ENCODE results near the gene LILRB2. TPM values are rescaled to one million over a fixed set of nuclear protein-coding genes. Genes with fewer than 3 reads are reported as not detected.

LILRB2 gene
- total and polyA plus RNA-seq, 3 experiments from 2014 or later, result 0.24 to 0.42 TPM; not detected in 1

GRCh38 chr19:54319892-54320670 is 39.2 kb upstream of the LILRB2 start:
- H3K9me3 ChIP-seq (ENCODE audit: low read length), result no peaks in the 10 kb centered on the region
- H3K27ac Mint-ChIP-seq, result no peak overlapping the region
- DNase-seq, result no peak
- H3K27me3 Mint-ChIP-seq, result peaks cover 15 to 37% of the 10 kb centered on the region in 2 donors
- H3K9me3 Mint-ChIP-seq, result no peaks in the 10 kb centered on the region
- H3K4me1 Mint-ChIP-seq, result peaks cover 0 to 2% (median 1%) of the 10 kb centered on the region in 3 donors
- POLR2A ChIA-PET, result no interaction called here
- H3K4me3 Mint-ChIP-seq, result no peak overlapping the region
- H3K27ac ChIP-seq (ENCODE audit: low read depth, low read length), result no peak overlapping the region
- H3K4me1 ChIP-seq (ENCODE audit: insufficient read depth, low read length), result no peaks in the 10 kb centered on the region
- H3K36me3 ChIP-seq (ENCODE audit: insufficient read depth, low read length), result no peaks in the 10 kb centered on the region
- H3K27me3 ChIP-seq (ENCODE audit: insufficient read depth, low read length, poor library complexity, severe bottlenecking), result no peaks in the 10 kb centered on the region
- H3K36me3 Mint-ChIP-seq, result no peaks in the 10 kb centered on the region
- CTCF ChIA-PET, result no interaction called here
- no peak overlapping the region for H3K4me3 ChIP-seq (ENCODE audit: low read length)

- H3K27ac Mint-ChIP-seq, result peak overlapping the region in 1 of 8 donors; percentile 62
- H3K9me3 Mint-ChIP-seq, result no peaks in the 10 kb centered on the region
- DNase-seq, result no peak
- Histone ChIP-seq H3K9me3 (ENCODE audit: low read length) (no peaks in the 10 kb centered on the region), H3K36me3 (ENCODE audit: insufficient read depth, low read length) (no peaks in the 10 kb centered on the region), H3K27me3 (ENCODE audit: insufficient read depth, low read length, poor library complexity, severe bottlenecking) (no peaks in the 10 kb centered on the region), H3K4me3 (ENCODE audit: low read length) (no peak overlapping the region), H3K4me1 (ENCODE audit: insufficient read depth, low read length) (no peaks in the 10 kb centered on the region), H3K27ac (ENCODE audit: low read depth, low read length) (no peak overlapping the region)
- ChIA-PET POLR2A (no interaction called here), CTCF (no interaction called here)
- H3K4me1 Mint-ChIP-seq, result no peaks in the 10 kb centered on the region
- H3K36me3 Mint-ChIP-seq, result no peaks in the 10 kb centered on the region
- peaks cover 15 to 42% of the 10 kb centered on the region in 2 donors for H3K27me3 Mint-ChIP-seq
- no peak overlapping the region for H3K4me3 Mint-ChIP-seq
Measured at GRCh38 chr19:54319049-54319448, 38.1 kb upstream of the LILRB2 start.

GRCh38 chr19:54317965-54318240 is 37.0 kb upstream of the LILRB2 start:
- no peak overlapping the region for H3K4me3 ChIP-seq (ENCODE audit: low read length)
- no peaks in the 10 kb centered on the region for H3K4me1 ChIP-seq (ENCODE audit: insufficient read depth, low read length)
- H3K27me3 ChIP-seq (ENCODE audit: insufficient read depth, low read length, poor library complexity, severe bottlenecking), result no peaks in the 10 kb centered on the region
- Mint-ChIP-seq H3K36me3 (no peaks in the 10 kb centered on the region), H3K4me1 (no peaks in the 10 kb centered on the region), H3K27ac (no peak overlapping the region), H3K9me3 (no peaks in the 10 kb centered on the region), H3K4me3 (no peak overlapping the region), H3K27me3 (peaks cover 17 to 49% of the 10 kb centered on the region in 2 donors)
- no peak for DNase-seq
- CTCF ChIA-PET, result no interaction called here
- no peaks in the 10 kb centered on the region for H3K36me3 ChIP-seq (ENCODE audit: insufficient read depth, low read length)
- POLR2A ChIA-PET, result no interaction called here
- no peak overlapping the region for H3K27ac ChIP-seq (ENCODE audit: low read depth, low read length)
- H3K9me3 ChIP-seq (ENCODE audit: low read length), result no peaks in the 10 kb centered on the region

- POLR2A ChIA-PET, result no interaction called here
- Mint-ChIP-seq H3K4me1 (no peaks in the 10 kb centered on the region), H3K4me3 (no peak overlapping the region), H3K27me3 (peaks cover 20 to 53% of the 10 kb centered on the region in 2 donors), H3K27ac (no peak overlapping the region), H3K36me3 (no peaks in the 10 kb centered on the region), H3K9me3 (no peaks in the 10 kb centered on the region)
- Histone ChIP-seq H3K36me3 (ENCODE audit: insufficient read depth, low read length) (no peaks in the 10 kb centered on the region), H3K27me3 (ENCODE audit: insufficient read depth, low read length, poor library complexity, severe bottlenecking) (no peaks in the 10 kb centered on the region), H3K4me3 (ENCODE audit: low read length) (no peak overlapping the region), H3K27ac (ENCODE audit: low read depth, low read length) (no peak overlapping the region), H3K4me1 (ENCODE audit: insufficient read depth, low read length) (no peaks in the 10 kb centered on the region), H3K9me3 (ENCODE audit: low read length) (no peaks in the 10 kb centered on the region)
- CTCF ChIA-PET, result no interaction called here
- DNase-seq, result no peak
Measured at GRCh38 chr19:54317108-54317964, 36.4 kb upstream of the LILRB2 start.

- no peaks in the 10 kb centered on the region for H3K4me1 ChIP-seq (ENCODE audit: insufficient read depth, low read length)
- H3K9me3 Mint-ChIP-seq, result no peaks in the 10 kb centered on the region
Measured at GRCh38 chr19:54316746-54317107, 35.8 kb upstream of the LILRB2 start.

GRCh38 chr19:54315956-54316355 is 35.0 kb upstream of the LILRB2 start:
- no peak for DNase-seq
- Histone ChIP-seq H3K27me3 (ENCODE audit: insufficient read depth, low read length, poor library complexity, severe bottlenecking) (no peaks in the 10 kb centered on the region), H3K4me1 (ENCODE audit: insufficient read depth, low read length) (no peaks in the 10 kb centered on the region), H3K27ac (ENCODE audit: low read depth, low read length) (no peak overlapping the region), H3K36me3 (ENCODE audit: insufficient read depth, low read length) (no peaks in the 10 kb centered on the region), H3K9me3 (ENCODE audit: low read length) (no peaks in the 10 kb centered on the region), H3K4me3 (ENCODE audit: low read length) (no peak overlapping the region)
- Mint-ChIP-seq H3K27me3 (peaks cover 11 to 48% of the 10 kb centered on the region in 2 donors), H3K27ac (peak overlapping the region in 1 of 8 donors; percentile 75), H3K4me1 (no peaks in the 10 kb centered on the region), H3K4me3 (no peak overlapping the region), H3K9me3 (no peaks in the 10 kb centered on the region), H3K36me3 (no peaks in the 10 kb centered on the region)
- ChIA-PET POLR2A (no interaction called here), CTCF (no interaction called here)

More at GRCh38 chr19:54316746-54317107, 35.8 kb upstream of the LILRB2 start:
- Mint-ChIP-seq H3K27ac (no peak overlapping the region), H3K27me3 (peaks cover 15 to 51% of the 10 kb centered on the region in 2 donors), H3K4me3 (no peak overlapping the region), H3K36me3 (no peaks in the 10 kb centered on the region), H3K4me1 (no peaks in the 10 kb centered on the region)
- Histone ChIP-seq H3K4me3 (ENCODE audit: low read length) (no peak overlapping the region), H3K9me3 (ENCODE audit: low read length) (no peaks in the 10 kb centered on the region), H3K27me3 (ENCODE audit: insufficient read depth, low read length, poor library complexity, severe bottlenecking) (no peaks in the 10 kb centered on the region), H3K27ac (ENCODE audit: low read depth, low read length) (no peak overlapping the region), H3K36me3 (ENCODE audit: insufficient read depth, low read length) (no peaks in the 10 kb centered on the region)
- POLR2A ChIA-PET, result no interaction called here
- CTCF ChIA-PET, result no interaction called here
- no peak for DNase-seq

- Histone ChIP-seq H3K27ac (ENCODE audit: low read depth, low read length) (no peak within 1 kb of the TSS), H3K4me1 (ENCODE audit: insufficient read depth, low read length) (no peaks in the 10 kb centered on the region), H3K9me3 (ENCODE audit: low read length) (no peaks in the 10 kb centered on the region), H3K36me3 (ENCODE audit: insufficient read depth, low read length) (no peaks in the 10 kb centered on the region), H3K27me3 (ENCODE audit: insufficient read depth, low read length, poor library complexity, severe bottlenecking) (no peaks in the 10 kb centered on the region), H3K4me3 (ENCODE audit: low read length) (no peak within 1 kb of the TSS)
- no peaks in the 10 kb centered on the region for H3K9me3 Mint-ChIP-seq
- no peak within 1 kb of the TSS for H3K27ac Mint-ChIP-seq
- ChIA-PET CTCF (no interaction called here), POLR2A (no interaction called here)
- H3K36me3 Mint-ChIP-seq, result no peaks in the 10 kb centered on the region
- peaks cover 13 to 51% of the 10 kb centered on the region in 2 donors for H3K27me3 Mint-ChIP-seq
- DNase-seq, result no peak
- H3K4me3 Mint-ChIP-seq, result no peak within 1 kb of the TSS
- no peaks in the 10 kb centered on the region for H3K4me1 Mint-ChIP-seq
Measured at GRCh38 chr19:54312436-54313377, 31.8 kb upstream of the LILRB2 start, which contains the start of gene LILRA5. TSS of gene LILRA5 (minus strand) at chr19:54313166. CDS start at chr19:54313019, 147 bp downstream.

- no peaks in the 10 kb centered on the region for H3K27me3 ChIP-seq (ENCODE audit: insufficient read depth, low read length, poor library complexity, severe bottlenecking)
- H3K27me3 Mint-ChIP-seq, result peaks cover 13 to 57% of the 10 kb centered on the region in 2 donors
- POLR2A ChIA-PET, result no interaction called here
- no peaks in the 10 kb centered on the region for H3K9me3 ChIP-seq (ENCODE audit: low read length)
- no peaks in the 10 kb centered on the region for H3K4me1 Mint-ChIP-seq
- no peak overlapping the region for H3K27ac ChIP-seq (ENCODE audit: low read depth, low read length)
- no peak overlapping the region for H3K27ac Mint-ChIP-seq
- H3K4me3 ChIP-seq (ENCODE audit: low read length), result no peak overlapping the region
- no peaks in the 10 kb centered on the region for H3K9me3 Mint-ChIP-seq
- no peak for DNase-seq
- no peaks in the 10 kb centered on the region for H3K36me3 Mint-ChIP-seq
- no peak overlapping the region for H3K4me3 Mint-ChIP-seq
- no peaks in the 10 kb centered on the region for H3K36me3 ChIP-seq (ENCODE audit: insufficient read depth, low read length)
- CTCF ChIA-PET, result no interaction called here
- H3K4me1 ChIP-seq (ENCODE audit: insufficient read depth, low read length), result no peaks in the 10 kb centered on the region
Measured at GRCh38 chr19:54312011-54312410, 31.1 kb upstream of the LILRB2 start.

Data from CD8-positive, alpha-beta memory T cell (primary cell).